Retinal pigment epithelial cell (primary cell): ENCODE measurements around the gene PAX5.

Experiments
- DNase-seq: peaks from one replicate; pipeline ENCODE4 v3.0.0-alpha.2; 2010; ENCODE audit warnings: low read depth
- H3K4me3 ChIP-seq: 2 replicates; pipeline ENCODE4 v1.5.1; 2011; ENCODE audit warnings: mild to moderate bottlenecking, low read length, control low read depth, moderate library complexity
- TF ChIP-seq, protein P1 (sequence below): conservative IDR thresholded peaks from 2 replicates; pipeline ENCODE4 v1.5.1; 2011; ENCODE audit warnings: low read depth, low read length, control low read depth, inconsistent platforms

Gene PAX5

DNA sequence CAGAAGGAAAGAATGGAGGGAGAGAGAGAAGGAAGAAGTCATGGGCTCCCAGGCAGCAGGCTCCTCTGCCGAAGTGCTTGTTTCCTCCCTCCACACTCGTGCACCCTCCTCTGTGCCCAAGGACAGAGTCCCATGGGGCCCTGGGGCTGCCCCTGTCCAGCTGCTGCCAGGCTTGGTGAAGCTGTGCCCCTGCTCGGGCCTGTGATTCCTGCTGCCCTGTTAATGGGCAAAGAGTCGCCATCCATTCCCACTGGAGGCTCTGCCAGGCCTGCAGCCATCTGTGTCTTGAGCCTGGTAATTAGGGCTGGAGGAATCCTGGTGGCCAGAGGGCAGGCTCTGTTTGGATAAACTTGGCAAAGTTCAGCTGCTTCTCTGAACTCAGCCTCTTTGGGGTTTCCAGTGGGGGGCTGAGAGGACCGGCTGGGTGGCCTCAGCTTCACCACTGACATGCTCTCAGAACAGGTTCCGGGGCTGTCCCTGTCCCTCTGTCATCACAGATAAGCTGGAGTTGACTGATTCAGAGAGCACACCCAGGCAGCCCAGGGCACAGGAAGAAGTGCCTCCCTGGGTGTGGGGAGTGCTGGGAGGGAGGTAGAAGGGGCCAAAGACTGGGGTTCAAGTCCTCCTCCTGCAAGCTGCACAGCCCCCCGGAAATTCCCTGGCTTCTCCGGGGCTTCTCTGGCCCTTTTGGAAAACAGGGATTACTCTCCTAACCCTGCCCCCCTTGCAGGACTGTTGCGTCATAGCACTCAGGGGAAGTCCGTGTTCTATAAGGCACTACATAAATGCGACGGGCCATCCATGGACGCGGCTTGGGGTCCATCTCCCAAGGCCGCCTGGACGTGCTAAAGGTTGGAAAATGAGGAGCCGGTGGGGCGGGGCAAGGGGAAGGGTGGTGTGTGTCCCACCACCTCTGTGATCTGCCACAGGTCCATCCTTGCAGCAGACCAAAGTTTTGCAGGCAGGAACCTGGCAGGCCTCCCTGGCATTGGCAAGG is 154.8 kb downstream of the PAX5 start:
- H3K4me3 ChIP-seq: no peak overlapping the region
- TF ChIP-seq, protein P1, sequence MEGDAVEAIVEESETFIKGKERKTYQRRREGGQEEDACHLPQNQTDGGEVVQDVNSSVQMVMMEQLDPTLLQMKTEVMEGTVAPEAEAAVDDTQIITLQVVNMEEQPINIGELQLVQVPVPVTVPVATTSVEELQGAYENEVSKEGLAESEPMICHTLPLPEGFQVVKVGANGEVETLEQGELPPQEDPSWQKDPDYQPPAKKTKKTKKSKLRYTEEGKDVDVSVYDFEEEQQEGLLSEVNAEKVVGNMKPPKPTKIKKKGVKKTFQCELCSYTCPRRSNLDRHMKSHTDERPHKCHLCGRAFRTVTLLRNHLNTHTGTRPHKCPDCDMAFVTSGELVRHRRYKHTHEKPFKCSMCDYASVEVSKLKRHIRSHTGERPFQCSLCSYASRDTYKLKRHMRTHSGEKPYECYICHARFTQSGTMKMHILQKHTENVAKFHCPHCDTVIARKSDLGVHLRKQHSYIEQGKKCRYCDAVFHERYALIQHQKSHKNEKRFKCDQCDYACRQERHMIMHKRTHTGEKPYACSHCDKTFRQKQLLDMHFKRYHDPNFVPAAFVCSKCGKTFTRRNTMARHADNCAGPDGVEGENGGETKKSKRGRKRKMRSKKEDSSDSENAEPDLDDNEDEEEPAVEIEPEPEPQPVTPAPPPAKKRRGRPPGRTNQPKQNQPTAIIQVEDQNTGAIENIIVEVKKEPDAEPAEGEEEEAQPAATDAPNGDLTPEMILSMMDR: no peak
- DNase-seq: no peak

DNA sequence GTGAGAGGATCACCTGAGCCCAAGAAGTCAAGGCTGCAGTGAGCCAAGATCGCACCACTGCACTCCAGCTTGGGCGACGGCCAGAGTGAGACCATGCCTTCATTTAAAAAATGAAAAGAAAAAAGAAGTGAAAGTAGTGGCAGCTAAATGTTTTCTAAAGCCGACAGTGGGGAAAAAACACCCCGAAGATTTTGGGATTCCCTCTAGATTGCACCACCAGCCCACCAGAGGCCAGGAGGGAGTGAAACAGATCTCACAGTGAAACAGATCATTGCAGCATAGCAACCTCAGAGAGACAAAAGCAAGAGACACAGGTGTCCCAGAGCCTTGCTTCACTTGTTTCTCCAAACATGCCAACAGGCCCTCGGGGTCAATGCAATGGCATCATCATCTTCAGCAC is 156.8 kb downstream of the PAX5 start:
- no peak for DNase-seq
- TF ChIP-seq, protein P1: no peak
- no peak overlapping the region for H3K4me3 ChIP-seq

DNA sequence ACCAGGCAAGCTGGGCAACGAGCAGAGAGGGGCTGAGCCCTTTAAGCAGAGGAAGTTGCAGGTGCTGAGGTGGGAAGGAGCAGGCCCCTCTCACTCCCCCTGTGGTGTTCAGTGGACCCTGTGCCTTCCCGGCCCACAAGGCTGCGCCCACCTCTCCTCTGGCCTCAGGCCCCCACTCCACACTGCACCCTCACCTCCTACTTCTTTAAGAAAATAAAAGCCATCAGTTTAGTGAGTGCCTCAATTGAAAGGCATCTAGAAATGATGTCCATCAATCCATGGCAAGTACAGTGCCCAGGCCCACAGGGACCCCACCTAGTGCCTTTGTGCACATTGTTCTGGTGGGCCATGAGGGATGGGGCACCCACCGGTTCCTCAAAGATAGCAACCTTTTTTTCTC is 158.0 kb downstream of the PAX5 start:
- TF ChIP-seq, protein P1: no peak
- no peak overlapping the region for H3K4me3 ChIP-seq
- no peak for DNase-seq

DNA sequence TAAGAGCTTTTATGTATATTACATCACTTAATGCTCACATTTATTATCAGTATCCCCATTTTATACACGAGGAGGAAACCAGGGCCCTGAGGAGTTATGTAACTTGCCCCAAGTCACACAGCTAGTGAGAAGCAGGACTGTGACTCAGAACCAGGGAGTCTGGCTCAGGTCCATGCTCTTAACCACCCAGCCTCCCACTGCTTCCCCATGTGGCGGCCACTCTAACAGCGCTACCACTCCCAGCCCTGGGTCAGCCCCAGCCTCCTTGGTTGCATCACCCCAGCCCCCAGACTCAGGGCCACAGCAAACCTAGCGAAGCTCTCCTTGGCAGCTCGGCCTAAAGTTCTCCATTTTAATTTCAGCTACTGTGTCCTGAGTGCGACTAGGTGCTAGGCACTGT is 159.1 kb downstream of the PAX5 start:
- TF ChIP-seq, protein P1: no peak
- DNase-seq: no peak
- H3K4me3 ChIP-seq: no peak overlapping the region

DNA sequence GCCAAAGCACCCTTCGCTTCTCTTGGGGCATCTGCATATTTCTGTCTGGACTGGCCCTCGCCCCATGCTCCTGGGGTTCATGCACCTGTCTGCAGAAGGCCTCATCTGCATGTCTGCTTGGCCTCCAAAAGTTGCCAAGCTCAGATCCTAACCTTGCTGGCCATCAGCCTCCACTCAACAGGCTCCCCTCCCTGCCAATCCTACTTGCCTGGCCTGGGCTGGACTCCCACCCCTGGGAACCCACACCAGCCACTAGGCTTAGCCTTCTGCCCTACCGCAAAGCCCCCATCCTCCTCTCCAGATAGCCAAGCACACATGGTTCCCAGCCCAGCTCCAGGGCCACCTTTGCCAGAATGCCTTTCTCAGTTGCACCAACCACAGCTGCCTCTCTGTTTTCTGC is 159.8 kb downstream of the PAX5 start:
- H3K4me3 ChIP-seq: no peak overlapping the region
- DNase-seq: no peak
- TF ChIP-seq, protein P1: no peak

DNA sequence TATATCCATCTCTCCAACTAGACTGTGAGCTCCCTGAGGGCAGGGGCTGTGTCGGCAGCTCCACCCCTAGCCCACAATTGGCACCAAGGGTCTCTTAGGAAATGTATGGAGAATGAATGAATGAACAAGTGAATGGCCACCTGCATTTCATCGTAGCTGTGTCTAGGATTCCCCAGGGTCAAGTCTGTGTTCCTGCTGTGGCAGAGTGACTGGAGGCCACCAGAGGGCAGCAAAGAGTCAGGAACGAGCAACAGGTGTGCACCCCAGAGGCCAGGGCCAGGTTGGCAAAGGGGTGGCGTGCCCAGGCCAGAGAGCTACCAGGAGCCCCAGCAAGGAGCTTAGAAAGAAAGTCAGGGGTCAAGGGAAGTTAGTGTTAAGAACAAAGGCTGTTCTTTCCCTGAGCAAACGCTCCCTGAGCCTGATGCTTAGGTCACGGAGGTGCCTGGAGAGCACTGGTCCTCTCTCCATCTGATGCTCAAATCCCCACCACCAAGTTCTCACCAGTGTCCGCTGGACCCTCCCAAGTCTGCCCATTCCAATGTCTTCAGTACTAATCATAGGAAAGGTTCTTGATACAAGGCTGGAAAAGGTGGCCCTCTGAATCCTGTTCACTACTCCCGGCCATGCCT is 160.7 kb downstream of the PAX5 start:
- TF ChIP-seq, protein P1: peak; percentile 97
- no peak overlapping the region for H3K4me3 ChIP-seq
- DNase-seq: peak; percentile 9

DNA sequence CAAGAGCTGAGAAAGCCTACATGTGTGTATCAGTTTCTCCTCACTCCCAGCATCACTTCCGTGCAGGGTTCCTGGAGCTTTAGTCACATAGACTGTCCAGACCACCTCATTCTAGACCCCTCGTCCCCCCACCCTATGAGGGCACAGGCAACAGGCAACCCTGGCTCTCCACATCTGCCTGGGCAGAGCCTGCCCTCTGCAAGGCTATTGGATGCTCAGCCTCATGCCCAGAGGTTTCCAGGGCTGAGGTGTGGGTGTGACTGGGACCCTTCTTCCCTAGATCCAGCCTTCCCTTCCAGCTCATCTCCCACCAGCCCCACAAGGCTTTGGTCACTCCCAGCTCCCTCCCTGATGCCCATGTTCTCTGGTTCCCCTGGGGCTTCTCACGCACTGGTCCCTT is 161.4 kb downstream of the PAX5 start:
- H3K4me3 ChIP-seq: no peak overlapping the region
- DNase-seq: no peak
- TF ChIP-seq, protein P1: no peak
